Measurements from ENCODE around the gene THRB. TPM values are rescaled to one million over a fixed set of nuclear protein-coding genes. Genes with fewer than 3 reads are reported as not detected.
A peak's percentile ranks its signal among the peaks of the same experiment; 100 is the strongest.

The THRB gene
- total and polyA plus RNA-seq, 8 donors = 2.1 to 12.4 (median 7.8) TPM

GRCh38 chr3:24360957-24361356, 133.7 kb downstream of the THRB start:
- no peak for FAIRE-seq
- H3K9me3 ChIP-seq = no peaks in the 10 kb centered on the region
- intact Hi-C loops (cut with DNase I) = loop anchor here in 1 of 3 donors (10.0 kb wide), 1 partner anchor 134 kb away; the partner anchor contains the start of gene THRB
- H3K27me3 ChIP-seq = no peaks in the 10 kb centered on the region
- no peak for TF ChIP-seq CTCF (IDR thresholded peaks at IDR 0.05)
- no peak for ATAC-seq
- H3K36me3 ChIP-seq = no peaks in the 10 kb centered on the region
- H3K4me3 ChIP-seq = no peak overlapping the region
- no peak for DNase-seq
- H3K4me1 ChIP-seq = peaks cover 24 to 33% (median 30%) of the 10 kb centered on the region in 3 donors
- no peak overlapping the region for H3K27ac ChIP-seq

- peak in 1 of 6 donors; percentile 22 for DNase-seq
Observed at GRCh38 chr3:24359645-24360462, 134.8 kb downstream of the THRB start.

GRCh38 chr3:24359102-24359501, 135.5 kb downstream of the THRB start:
- FAIRE-seq = no peak
- no peaks in the 10 kb centered on the region for H3K27me3 ChIP-seq
- ATAC-seq = no peak
- no peak overlapping the region for H3K4me3 ChIP-seq
- intact Hi-C loops (cut with DNase I) = loop anchor here in 1 of 3 donors (5.0 kb wide), 1 partner anchor 92 kb away; no protein-coding TSS in a partner anchor
- no peaks in the 10 kb centered on the region for H3K36me3 ChIP-seq
- 91 to 100% methylated on average over 1 of the region's 1 CpG for WGBS, 2 donors
- no peak for TF ChIP-seq CTCF (IDR thresholded peaks at IDR 0.05)
- DNase-seq = no peak
- H3K27ac ChIP-seq = no peak overlapping the region
- H3K4me1 ChIP-seq = peaks cover 10 to 17% (median 16%) of the 10 kb centered on the region in 3 donors
- no peaks in the 10 kb centered on the region for H3K9me3 ChIP-seq

More at GRCh38 chr3:24359645-24360462, 134.8 kb downstream of the THRB start:
- FAIRE-seq (no peak), ATAC-seq (peak in 3 of 4 donors; percentile 32 to 60 (median 50))
- intact Hi-C loops (cut with DNase I) = loop anchor here in 1 of 3 donors (5.0 to 10.0 kb wide), 2 partner anchors 93 to 135 kb away; partner anchors contain the start of gene THRB
- Histone ChIP-seq H3K4me3 (no peak overlapping the region), H3K4me1 (peaks cover 18 to 23% (median 23%) of the 10 kb centered on the region in 3 donors), H3K27ac (no peak overlapping the region), H3K36me3 (no peaks in the 10 kb centered on the region), H3K27me3 (no peaks in the 10 kb centered on the region), H3K9me3 (no peaks in the 10 kb centered on the region)
- WGBS, 2 donors = 70 to 74% methylated on average over 5 of the region's 5 CpGs
- no peak for TF ChIP-seq CTCF (IDR thresholded peaks at IDR 0.05)

DNA sequence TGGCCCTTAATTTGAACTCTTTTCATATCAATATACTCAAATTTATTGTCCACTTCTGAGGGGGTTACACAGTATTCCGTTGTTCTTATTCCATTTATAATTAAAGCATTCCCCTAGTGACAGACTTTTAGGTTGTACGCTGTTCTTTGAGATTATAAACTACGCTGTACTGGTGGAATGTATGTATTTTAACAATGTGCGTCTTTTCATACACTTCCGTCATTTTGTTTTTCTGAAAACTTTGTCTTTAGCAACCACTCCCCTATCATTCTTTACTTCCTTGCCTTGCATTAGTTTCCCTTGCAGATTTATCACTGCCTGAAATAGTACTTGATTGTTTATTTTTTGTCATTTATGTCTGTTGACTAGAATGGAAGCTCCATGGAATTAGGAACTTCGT, 137.0 kb downstream of the THRB start:
- peaks cover 0 to 7% (median 6%) of the 10 kb centered on the region in 3 donors for H3K4me1 ChIP-seq
- ATAC-seq (no peak), FAIRE-seq (no peak), DNase-seq (no peak)
- no peaks in the 10 kb centered on the region for H3K36me3 ChIP-seq
- no peak overlapping the region for H3K27ac ChIP-seq
- H3K27me3 ChIP-seq = no peaks in the 10 kb centered on the region
- intact Hi-C loops (cut with DNase I) = loop anchor here in 1 of 3 donors (5.0 kb wide), 1 partner anchor 90 kb away; no protein-coding TSS in a partner anchor
- H3K9me3 ChIP-seq = no peaks in the 10 kb centered on the region
- no peak for TF ChIP-seq CTCF (IDR thresholded peaks at IDR 0.05)
- H3K4me3 ChIP-seq = no peak overlapping the region
- 93 to 96% methylated on average over 6 of the region's 6 CpGs for WGBS, 2 donors

GRCh38 chr3:24355806-24356205, 138.8 kb downstream of the THRB start:
- peaks cover 8 to 20% (median 18%) of the 10 kb centered on the region in 3 donors for H3K4me1 ChIP-seq
- no peak for TF ChIP-seq CTCF (IDR thresholded peaks at IDR 0.05)
- no peak overlapping the region for H3K27ac ChIP-seq
- no peak for ATAC-seq
- H3K4me3 ChIP-seq = no peak overlapping the region
- H3K27me3 ChIP-seq = no peaks in the 10 kb centered on the region
- no peaks in the 10 kb centered on the region for H3K36me3 ChIP-seq
- intact Hi-C loops (cut with DNase I) = loop anchor here in 1 of 3 donors (5.0 kb wide), 1 partner anchor 89 kb away; no protein-coding TSS in a partner anchor
- H3K9me3 ChIP-seq = no peaks in the 10 kb centered on the region
- DNase-seq = no peak
- FAIRE-seq = no peak
